Kidney epithelial cell (primary cell): ENCODE data around the gene RBPJ. TPM values are rescaled to one million over a fixed set of nuclear protein-coding genes. Genes with fewer than 3 reads are reported as not detected.

Experiments used
- DNase-seq: peaks from one replicate; pipeline ENCODE4 v3.0.0-alpha.2; 2010; ENCODE audit warnings: low read depth
- H3K27me3 ChIP-seq: 2 replicates; pipeline ENCODE4 v1.6.0; 2011; ENCODE audit warnings: low read length; ENCODE audit not compliant: control insufficient read depth, insufficient read depth
- H3K36me3 ChIP-seq: 2 replicates; pipeline ENCODE4 v1.5.1; 2011; ENCODE audit warnings: low read length; ENCODE audit not compliant: control insufficient read depth, insufficient read depth
- H3K4me3 ChIP-seq: 2 replicates; pipeline ENCODE4 v1.5.1; 2011; ENCODE audit warnings: low read depth, mild to moderate bottlenecking, control low read depth, low read length
- CTCF ChIP-seq: IDR thresholded peaks from 2 replicates; pipeline ENCODE4 v1.5.1; 2011; ENCODE audit warnings: mild to moderate bottlenecking, moderate library complexity, low read length, control low read depth, inconsistent platforms; ENCODE audit not compliant: insufficient read depth, poor library complexity, severe bottlenecking
- total RNA-seq: library from RNA; depleted of rRNA; stranded (reverse); fragments of >200 nt; gene quantifications from 2 replicates; pipeline ENCODE4 v1.2.3, GENCODE V29; 2015

Gene RBPJ
- total RNA-seq, 1 donor from 2014 or later: 82.2 TPM

GRCh38 chr4:26279446-26279845, 41.4 kb upstream of the RBPJ start:
- H3K36me3 ChIP-seq: no peaks in the 10 kb centered on the region
- no peak overlapping the region for H3K4me3 ChIP-seq
- DNase-seq: no peak
- TF ChIP-seq CTCF: no peak
- no peaks in the 10 kb centered on the region for H3K27me3 ChIP-seq

GRCh38 chr4:26281881-26282280, 38.9 kb upstream of the RBPJ start:
- DNase-seq: no peak
- TF ChIP-seq CTCF: no peak
- Histone ChIP-seq H3K4me3 (no peak overlapping the region), H3K27me3 (no peaks in the 10 kb centered on the region), H3K36me3 (no peaks in the 10 kb centered on the region)

GRCh38 chr4:26284536-26284935, 36.3 kb upstream of the RBPJ start:
- no peaks in the 10 kb centered on the region for H3K27me3 ChIP-seq
- H3K36me3 ChIP-seq: no peaks in the 10 kb centered on the region
- no peak for DNase-seq
- no peak overlapping the region for H3K4me3 ChIP-seq
- TF ChIP-seq CTCF: no peak

GRCh38 chr4:26285272-26285671, 35.5 kb upstream of the RBPJ start:
- H3K36me3 ChIP-seq: no peaks in the 10 kb centered on the region
- no peak overlapping the region for H3K4me3 ChIP-seq
- no peaks in the 10 kb centered on the region for H3K27me3 ChIP-seq
- DNase-seq: no peak
- no peak for TF ChIP-seq CTCF

GRCh38 chr4:26287756-26288155, 33.1 kb upstream of the RBPJ start:
- H3K36me3 ChIP-seq: no peaks in the 10 kb centered on the region
- no peak for TF ChIP-seq CTCF
- H3K27me3 ChIP-seq: no peaks in the 10 kb centered on the region
- no peak for DNase-seq
- H3K4me3 ChIP-seq: no peak overlapping the region

GRCh38 chr4:26288355-26288909, 32.4 kb upstream of the RBPJ start:
- Histone ChIP-seq H3K36me3 (no peaks in the 10 kb centered on the region), H3K4me3 (no peak overlapping the region), H3K27me3 (no peaks in the 10 kb centered on the region)
- TF ChIP-seq CTCF: no peak
- peak; percentile 19 for DNase-seq
